HG03064 (cell line): ENCODE measurements around the gene MUC5B.

Source experiments
- ATAC-seq: cut with Tn5 transposase; IDR thresholded peaks from one replicate; pipeline ENCODE4 v1.9.1; 2021; ENCODE audit warnings: low read depth; ENCODE audit not compliant: unreplicated experiment

MUC5B gene

DNA sequence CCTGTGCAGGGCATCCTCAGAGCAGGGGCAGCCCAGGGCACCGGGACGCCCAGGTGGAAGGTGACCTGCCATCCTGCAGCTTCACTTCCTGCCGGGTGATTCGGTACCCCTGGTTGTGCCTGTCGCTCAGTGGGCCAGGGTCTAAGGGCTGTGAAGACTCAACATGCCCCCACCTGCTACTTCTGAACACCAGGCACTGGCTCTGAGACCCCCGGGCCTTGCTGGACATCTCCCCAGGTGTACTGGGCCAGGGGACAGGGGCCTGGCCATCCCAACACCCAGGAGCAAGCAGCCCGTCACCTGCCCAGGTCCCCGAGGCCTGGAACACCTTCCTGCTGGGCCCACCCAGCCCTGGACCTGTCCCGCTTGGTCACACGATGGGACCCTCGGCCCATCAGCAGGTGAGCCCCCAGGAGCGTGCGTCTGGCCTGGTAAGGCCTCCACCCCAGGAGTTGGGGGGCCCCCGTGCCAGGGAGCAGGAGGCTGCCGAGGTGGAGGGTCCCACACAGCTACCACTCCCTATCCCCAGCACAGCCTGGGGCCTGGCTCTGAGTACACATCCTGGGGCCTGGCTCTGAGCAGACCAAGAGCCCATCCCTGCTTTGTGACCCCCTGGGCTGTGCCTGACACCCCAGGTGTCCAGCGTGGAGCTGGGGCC lies 3.9 kb upstream of the MUC5B start:
- ATAC-seq, result no peak

DNA sequence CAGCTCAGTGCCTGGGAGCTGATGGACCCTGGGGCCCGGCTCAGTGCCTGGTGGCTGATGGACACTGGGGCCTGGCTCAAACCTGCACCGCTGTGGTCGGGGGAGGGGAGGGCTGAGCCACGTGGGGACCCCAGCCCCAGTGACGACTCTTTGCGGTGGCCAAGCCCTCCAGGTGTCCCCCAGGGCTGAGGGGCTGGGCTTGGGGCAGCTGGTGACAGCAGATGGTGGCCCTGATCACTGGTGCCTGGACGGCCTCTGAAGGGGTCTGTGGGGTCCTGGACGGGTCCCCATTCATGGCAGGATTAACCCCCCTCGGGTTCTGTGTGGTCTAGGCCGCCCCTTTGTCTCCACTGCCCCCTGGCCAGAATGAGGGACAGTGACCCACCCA lies 3.4 kb upstream of the MUC5B start:
- ATAC-seq, result no peak

DNA sequence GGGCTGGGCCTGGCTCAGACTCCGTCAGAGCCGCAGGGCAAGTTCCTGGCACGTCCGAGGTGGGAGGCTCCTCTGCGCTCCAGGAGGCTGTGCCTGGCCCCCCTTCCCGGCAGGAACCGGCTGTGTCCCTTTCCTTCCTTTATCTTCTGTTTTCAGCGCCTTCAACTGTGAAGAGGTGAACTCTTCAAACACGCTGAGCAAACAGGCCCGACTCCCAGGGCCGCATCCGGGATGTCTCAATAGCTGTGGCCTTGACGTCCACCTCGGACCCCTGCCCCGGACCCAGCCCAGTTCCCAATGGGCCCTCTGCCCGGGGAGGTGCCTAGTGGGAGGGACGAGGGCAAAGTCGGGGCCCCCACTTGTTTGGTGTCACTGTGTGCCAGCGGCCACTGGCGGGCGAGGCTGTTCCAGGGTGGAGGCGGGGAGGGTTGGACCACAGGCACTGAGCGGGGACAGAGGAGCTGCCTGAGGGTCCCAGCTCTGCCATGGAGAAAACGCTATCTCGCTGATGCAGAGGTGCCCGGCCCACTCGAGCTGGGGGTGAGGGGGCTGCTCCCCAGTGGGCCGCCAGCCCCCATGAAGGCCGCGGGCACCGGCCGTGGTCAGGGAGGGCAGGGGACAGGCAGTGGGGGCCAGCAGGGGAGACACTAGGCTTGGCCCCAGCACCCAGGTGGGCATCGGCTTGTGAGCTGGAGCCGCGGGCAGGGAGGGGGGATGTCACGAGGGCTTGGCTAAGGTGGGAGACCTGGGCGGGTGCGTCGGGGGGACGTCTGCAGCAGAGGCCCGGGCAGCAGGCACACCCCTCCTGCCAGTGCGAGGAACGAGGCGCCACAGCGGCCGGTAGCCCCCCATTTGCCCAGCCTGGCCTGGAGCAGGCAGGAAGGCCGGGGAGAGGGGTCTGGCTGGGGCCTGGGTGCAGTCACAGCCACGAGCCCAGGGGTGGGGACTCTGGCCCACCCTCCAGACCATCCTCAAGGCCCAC lies 2.7 kb upstream of the MUC5B start:
- no peak for ATAC-seq

DNA sequence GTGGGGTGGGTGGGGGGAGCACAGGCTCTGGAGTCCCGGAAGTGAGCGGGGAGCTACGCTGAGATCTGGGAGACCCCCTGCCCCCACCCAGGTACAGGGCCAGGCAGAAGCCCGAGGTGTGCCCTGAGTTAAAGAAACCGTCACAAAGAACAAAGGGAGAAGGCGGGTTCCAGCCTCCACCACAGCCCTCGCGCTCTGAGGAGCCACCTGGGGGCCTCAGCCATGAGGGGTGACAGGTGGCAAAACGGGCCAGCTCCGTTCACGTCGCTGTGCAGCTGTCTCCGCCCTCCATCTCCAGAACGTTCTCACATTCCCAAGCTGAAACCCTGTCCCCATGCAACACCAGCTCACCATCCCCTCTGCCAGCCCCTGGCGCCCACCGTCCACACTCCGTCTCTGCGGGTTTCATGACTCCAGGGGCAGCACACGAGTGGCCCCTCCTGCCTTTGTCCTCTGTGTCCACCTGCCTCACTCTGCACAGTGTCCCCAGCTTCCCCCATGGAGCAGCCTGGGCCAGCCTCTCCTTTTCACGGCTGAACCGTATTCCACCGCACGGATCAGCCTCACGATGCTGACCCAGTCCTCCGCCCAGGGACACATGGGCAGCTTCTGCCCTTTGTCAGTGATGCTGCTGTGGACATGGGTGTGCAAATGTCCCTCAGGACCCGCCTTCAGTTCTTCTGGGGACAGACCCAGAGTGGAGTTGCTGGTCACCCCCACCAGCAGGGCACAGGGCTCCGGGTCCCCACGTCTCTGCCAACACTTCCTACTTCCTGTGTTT lies 1.7 kb upstream of the MUC5B start:
- no peak for ATAC-seq

DNA sequence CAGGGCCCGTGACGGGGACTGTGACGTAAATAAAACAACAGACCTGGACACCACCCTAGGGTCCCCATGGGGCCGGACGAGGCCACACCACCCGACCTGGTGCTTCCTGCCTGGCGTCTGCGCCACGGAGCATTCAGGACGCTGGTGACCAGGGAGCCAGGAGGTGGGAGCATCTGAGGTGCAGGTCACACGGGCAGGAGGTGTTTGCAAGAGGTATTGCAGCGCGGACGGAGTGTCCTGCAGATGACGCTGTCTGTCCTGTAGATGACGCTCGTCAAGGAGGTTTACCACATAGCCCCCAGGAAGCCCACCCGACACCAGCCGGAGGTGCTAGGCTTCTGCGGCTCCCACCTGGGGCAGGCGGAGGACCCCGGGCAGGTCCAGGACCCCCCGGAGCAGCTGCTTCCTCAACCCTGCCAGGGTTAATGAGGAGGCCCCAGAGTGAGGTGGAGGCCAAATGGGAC lies 986 bp upstream of the MUC5B start:
- no peak for ATAC-seq

DNA sequence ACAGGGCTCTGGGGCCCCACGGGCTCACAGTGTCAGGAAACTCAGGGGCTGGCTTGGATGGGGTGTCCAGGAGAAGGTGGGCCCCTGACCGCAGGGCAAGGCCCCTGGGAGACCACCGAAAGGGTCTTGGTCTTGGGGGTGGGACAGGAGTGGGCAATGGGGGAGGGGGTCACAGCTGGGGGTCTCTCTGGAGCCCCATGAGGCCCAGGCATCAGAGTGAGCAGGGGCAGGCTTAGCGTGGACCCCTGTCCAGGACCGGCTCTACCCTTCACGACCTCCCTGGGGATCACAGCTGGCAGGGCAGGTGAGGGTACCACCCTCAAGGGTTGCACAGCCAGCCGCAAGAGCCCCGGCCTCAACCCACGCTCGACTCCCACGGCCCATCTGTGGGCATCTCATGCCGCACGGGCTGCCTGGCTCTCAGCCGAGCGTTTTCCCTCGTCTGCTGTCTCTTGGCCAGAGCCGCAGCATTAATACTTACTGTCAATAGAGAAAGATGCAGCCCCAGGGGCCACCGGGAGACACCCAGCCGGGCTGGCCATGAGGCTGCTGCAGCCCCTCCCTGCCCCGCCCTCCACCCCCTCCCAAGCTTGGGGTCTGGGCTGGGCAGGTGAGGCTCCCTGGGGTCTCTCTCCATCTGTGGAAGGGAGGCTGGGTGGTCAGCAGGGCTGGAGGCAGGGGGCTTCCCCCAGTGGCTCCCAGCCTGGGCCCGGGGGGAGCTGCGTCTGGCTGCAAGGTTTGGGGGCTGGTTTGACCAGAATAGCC lies 662 bp downstream of the MUC5B start:
- no peak for ATAC-seq

DNA sequence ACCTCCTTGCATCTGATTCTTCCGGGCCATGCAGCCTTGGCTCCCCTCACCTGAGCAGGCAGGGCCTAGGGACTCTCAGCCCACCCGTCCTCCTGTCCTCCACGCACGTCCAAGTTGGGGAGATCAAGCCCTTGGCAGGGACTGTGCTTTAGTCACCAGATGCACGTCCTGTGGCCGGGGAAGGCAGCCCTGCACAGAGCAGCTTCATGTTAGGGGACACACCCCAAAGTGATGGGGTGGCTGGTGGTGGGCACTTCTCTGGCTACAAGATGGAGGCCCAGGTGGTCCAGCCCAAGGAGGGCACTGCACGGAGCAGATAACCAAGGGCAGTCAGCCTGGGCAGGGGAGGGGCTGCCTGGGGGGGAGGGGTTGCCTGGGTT lies 1.2 kb downstream of the MUC5B start:
- ATAC-seq, result no peak

DNA sequence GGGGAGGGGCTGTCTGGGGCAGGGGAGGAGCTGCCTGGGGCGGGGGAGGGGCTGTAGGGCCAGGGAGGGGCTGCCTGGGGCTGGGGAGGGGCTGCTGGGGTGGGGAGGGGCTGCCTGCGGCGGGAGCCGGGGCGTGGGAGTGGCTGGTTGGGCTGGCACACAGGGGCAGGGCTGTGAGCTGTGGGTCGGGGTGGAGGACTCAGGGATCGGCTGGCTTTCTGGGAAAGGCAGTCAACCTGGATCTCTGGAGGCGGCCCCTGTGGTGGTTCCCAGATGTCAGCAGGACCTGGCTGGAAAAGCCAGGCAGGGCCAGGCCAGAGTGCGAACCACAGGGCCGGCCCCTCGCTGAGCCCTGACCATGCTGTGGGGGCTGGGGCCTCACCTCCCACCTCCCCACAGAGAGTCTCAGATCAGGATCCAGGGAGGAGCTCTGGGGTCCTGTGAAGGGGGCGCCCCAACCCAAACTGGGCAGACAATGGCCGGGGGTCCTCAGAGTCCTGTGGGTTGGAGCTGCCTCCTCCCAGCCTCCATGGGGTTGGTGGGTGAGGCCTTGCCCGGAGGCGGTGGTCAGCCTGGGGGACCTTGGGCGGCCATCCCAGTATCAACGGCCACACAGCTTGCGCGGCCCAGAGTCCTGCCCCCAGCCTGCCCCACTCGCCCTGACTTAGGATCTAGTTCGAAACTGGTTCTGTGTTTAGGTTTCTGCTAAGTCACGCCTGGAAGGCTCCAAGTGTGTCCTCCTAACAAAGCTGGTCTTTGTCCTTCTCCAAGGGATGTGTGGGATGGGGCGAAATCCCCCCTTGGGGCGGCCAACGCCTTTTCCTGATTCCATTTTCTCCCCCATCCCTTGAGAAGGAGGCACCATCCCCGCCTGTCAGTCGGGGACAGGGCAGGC lies 1.9 kb downstream of the MUC5B start:
- no peak for ATAC-seq

DNA sequence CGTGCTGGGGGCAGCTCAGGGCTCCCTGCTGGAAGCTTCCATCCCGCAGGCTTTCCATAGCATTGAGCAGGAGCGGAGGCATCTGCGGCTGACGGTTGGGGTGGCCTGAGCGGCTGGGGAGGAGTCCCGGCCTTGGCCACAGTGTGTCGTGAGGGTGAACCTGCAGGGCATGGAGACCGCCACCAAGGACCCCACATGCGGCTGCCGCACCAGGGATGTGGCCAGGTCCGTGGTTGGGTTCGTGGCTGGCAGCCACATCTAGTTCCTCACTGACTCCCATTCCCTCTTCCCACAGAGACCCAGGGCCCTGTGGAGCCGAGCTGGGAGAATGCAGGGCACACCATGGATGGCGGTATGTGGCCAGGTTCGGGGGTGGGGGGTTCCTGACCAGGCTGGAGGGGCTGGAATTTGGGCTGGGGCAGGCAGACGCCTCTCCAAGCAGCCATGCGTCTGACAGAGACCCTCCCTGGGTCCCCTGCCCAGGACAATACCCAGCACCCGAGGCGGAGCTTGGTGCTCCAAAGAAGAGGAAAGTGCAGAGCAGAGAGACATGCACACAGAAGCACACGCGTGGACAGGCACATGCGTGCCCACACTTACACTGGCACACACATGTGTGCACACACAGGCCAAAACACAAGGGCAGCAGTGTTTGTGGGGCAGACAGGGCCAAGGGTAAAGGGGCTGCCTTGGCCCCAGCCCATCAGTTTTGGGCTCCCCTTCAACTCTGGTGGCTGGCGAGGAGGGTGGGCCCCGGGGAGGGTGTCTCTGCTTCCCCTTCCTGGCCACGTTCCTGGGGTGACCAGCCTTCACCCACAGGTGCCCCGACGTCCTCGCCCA lies 2.7 kb downstream of the MUC5B start:
- no peak for ATAC-seq

DNA sequence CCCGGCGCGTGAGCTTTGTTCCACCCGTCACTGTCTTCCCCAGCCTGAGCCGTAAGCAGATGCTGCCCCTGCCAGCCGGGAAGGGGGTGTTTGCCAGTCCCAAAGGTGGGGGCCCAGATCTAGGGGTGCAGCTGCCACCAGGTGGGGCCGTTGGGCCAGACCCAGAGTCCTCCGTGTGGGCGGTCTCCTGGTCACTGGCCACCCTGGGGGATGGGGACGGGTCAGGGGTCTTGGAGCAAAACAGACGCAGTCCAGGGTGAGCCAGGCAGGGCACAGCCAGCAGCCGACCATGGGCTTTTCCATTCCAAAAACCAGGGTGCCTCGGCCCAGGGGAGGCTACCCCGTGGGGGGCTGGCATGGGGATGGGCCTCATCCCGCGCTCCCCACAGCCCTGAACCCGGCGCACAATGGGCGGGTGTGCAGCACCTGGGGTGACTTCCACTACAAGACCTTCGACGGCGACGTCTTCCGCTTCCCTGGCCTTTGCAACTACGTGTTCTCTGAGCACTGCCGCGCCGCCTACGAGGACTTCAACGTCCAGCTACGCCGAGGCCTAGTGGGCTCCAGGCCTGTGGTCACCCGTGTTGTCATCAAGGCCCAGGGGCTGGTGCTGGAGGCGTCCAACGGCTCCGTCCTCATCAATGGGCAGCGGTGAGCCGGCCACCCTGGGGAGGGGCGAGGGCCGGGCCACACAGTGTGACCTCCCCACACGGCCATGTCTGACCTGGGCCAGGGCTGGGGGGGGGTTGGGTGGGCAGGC lies 3.5 kb downstream of the MUC5B start:
- no peak for ATAC-seq

DNA sequence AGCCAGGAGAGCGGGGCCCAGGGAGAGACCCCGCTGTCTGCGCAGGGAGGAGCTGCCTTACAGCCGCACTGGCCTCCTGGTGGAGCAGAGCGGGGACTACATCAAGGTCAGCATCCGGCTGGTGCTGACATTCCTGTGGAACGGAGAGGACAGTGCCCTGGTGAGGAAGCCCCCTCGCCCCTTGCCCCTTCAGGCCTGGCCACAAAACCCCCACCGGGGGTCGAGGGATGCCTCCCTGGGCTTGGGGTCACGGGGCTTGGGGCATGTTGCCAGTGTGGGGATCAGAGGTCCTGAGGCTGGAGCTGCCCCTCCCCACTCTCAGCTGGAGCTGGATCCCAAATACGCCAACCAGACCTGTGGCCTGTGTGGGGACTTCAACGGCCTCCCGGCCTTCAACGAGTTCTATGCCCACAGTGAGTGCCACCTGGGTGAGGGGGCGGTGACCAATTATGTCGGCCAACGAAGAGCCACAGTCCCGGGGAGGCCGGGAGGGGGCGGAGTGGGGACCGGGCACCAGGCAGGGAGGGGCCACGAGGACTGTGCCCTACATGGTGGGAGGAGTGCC lies 4.2 kb downstream of the MUC5B start:
- ATAC-seq, result no peak

DNA sequence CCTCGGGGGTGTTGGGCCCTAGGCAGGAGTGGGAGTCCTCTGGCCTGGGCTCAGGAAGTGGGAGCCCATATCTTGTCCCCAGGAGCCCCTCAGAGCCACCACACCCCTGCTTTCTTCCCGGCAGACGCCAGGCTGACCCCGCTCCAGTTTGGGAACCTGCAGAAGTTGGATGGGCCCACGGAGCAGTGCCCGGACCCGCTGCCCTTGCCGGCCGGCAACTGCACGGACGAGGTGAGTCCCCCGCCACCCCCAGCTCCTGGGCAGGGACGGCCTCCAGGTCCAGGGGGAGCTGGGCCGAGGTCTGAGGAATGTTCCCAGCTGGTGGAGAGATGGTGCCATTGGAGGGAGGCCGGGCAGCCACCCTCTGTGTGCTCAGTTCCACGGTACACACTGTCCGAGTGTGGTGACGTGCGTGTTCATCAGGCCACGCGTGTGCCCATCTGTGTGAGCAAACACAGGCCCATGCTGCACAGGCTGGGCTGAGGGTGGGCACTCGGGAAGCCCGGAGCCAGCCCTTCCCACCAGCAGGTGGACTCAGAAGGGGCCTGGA lies 4.8 kb downstream of the MUC5B start:
- ATAC-seq, result no peak

DNA sequence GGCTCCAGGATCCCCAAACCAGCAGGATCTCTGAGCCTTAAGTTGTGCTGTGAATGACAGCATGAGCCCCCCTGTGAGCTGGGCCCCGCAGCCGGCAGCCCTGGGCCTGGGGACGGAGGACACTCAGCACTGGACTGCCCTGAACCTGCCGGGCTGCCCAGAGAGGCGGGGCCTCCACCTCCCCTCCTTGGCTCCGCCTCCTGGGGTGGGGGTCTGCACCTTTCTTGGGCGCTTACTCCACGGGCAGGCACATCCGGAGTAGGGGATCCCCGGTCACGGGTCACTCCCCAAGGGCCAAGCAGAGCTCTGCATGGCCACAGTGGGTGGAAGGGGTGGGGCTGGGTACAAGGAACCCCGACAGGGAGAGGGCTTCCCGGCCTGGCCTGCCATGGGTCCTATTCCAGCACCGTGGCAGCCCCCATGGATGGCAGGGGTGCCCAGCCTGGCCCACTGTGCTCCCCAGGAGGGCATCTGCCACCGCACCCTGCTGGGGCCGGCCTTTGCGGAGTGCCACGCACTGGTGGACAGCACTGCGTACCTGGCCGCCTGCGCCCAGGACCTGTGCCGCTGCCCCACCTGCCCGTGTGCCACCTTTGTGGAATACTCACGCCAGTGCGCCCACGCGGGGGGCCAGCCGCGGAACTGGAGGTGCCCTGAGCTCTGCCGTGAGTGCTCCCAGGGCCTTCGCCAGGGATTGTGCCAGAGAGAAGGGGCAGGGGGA lies 5.4 kb downstream of the MUC5B start:
- ATAC-seq, result no peak

DNA sequence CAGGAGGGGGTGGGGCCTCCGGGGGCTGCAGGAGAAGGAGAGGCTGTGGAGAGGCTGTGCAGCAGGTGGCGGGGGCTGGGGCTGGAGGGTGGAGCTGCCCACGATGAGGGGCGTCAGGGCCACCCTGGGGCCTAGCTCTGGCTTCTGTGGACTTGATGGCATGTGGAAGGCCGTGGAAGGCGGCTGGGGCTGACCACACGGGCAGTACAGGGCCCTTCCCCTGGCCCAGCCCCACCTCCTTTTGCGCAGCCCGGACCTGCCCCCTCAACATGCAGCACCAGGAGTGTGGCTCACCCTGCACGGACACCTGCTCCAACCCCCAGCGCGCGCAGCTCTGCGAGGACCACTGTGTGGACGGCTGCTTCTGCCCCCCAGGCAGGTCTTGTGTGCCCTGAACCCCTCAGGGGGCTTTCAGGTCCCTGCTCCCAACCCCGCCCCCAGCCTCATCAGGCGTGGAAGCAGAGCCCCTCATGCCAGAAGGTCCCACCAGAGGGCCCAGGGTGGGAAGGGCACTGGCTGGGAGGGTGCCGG lies 6.1 kb downstream of the MUC5B start:
- ATAC-seq, result no peak

DNA sequence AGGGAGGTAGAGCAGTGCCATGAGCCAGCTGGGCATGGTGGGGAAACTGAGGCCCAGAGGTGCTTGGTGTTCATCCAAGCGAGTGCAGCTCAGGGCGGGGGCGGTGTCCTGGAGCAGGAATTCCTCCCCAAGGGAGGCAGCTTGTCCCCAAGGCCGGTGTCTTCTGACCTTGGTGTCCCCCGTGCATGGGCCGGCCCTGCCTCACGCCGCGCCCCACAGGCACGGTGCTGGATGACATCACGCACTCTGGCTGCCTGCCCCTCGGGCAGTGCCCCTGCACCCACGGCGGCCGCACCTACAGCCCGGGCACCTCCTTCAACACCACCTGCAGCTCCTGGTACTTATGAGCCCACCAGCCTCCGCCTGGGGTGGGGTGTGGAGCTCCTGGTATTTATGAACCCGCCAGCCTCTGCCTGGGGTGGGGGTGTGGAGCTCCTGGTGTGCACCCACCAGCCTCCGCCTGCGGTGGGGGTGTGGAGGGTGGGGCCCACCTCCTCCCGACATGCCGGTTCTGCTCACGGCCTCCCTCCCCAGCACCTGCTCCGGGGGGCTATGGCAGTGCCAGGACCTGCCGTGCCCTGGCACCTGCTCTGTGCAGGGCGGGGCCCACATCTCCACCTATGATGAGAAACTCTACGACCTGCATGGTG lies 6.7 kb downstream of the MUC5B start:
- no peak for ATAC-seq

DNA sequence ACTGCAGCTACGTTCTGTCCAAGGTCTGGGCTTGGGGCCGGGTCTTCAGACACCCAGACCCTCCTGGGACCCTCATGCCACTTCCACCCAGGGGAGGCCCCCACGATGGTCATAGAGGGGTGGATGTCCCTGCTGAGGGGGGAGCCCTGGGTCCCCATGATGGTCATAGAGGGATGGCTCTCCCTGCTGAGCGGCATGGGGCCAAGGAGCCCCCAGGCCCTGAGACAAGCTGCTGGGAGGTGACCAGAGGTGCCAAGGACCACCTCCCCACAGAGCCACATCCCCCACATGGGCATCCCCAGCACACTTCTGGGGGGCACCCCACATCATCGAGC lies 7.2 kb downstream of the MUC5B start:
- no peak for ATAC-seq
